ENCODE measurements around the gene SP3.

GRCh38 chr2:173972636-173973035 lies 7.5 kb upstream of the SP3 start:
- TF ChIP-seq CTCF (IDR thresholded peaks at IDR 0.05) (no peak), POLR2AphosphoS5 (IDR thresholded peaks at IDR 0.05; ENCODE audit: low read depth, low read length) (no peak), REST (IDR thresholded peaks at IDR 0.05; ENCODE audit: insufficient read depth in 1 of 2, low read depth in 2 of 2, low read length in 1 of 2) (no peak), SIN3A (IDR thresholded peaks at IDR 0.05; ENCODE audit: borderline replicate concordance, insufficient read depth, low read depth, low read length) (no peak)

Data from Panc1 (cell line).